HAP-1 (cell line): ENCODE measurements around the gene CARTPT.

Experiments
- DNase-seq, 2 experiments: peaks; one replicate each; pipeline ENCODE4 v3.0.0-alpha.2; 2016 to 2020; ENCODE audit warnings: low spot score in 2 of 2
- H3K27me3 ChIP-seq: fragments of 250-450 bp; sonication (Bioruptor Pico); 2 replicates; pipeline ENCODE4 v1.5.1; 2020; ENCODE audit warnings: low read depth, mild to moderate bottlenecking, moderate library complexity
- H3K36me3 ChIP-seq: fragments of 250-450 bp; sonication (Bioruptor Pico); replicated peaks from 2 replicates; pipeline ENCODE4 v1.5.1; 2020; ENCODE audit warnings: mild to moderate bottlenecking
- H3K4me1 ChIP-seq: fragments of 250-450 bp; sonication (Bioruptor Pico); 2 replicates; pipeline ENCODE4 v1.5.1; 2020; ENCODE audit warnings: mild to moderate bottlenecking
- H3K4me3 ChIP-seq: fragments of 250-450 bp; sonication (Bioruptor Pico); 2 replicates; pipeline ENCODE4 v1.5.1; 2020; ENCODE audit warnings: mild to moderate bottlenecking, moderate library complexity
- H3K9me3 ChIP-seq: fragments of 250-450 bp; sonication (Bioruptor Pico); 2 replicates; pipeline ENCODE4 v1.5.1; 2020; ENCODE audit warnings: mild to moderate bottlenecking, moderate library complexity
- in situ Hi-C: fragments of 300-500 bp; cut with MboI; formaldehyde crosslinking; loops from 3 replicates; pipeline ENCODE4 v1.14.3; 2020; ENCODE audit warnings: low sequenced_read_pairs, inconsistent platforms, mixed read lengths

Gene CARTPT

GRCh38 chr5:71703941-71704340 lies 15.1 kb upstream of the CARTPT start:
- in situ Hi-C loops: no loop called here
- Histone ChIP-seq H3K9me3 (no peaks in the 10 kb centered on the region), H3K27me3 (peaks cover 12% of the 10 kb centered on the region), H3K36me3 (no peaks in the 10 kb centered on the region), H3K4me3 (no peak overlapping the region), H3K4me1 (peaks cover 14% of the 10 kb centered on the region)
- no peak for DNase-seq

GRCh38 chr5:71705421-71705820 lies 13.7 kb upstream of the CARTPT start:
- in situ Hi-C loops: no loop called here

GRCh38 chr5:71706906-71707305 lies 12.2 kb upstream of the CARTPT start:
- no peaks in the 10 kb centered on the region for H3K36me3 ChIP-seq
- no peak overlapping the region for H3K4me3 ChIP-seq
- in situ Hi-C loops: no loop called here
- peaks cover 10% of the 10 kb centered on the region for H3K27me3 ChIP-seq
- H3K4me1 ChIP-seq: no peaks in the 10 kb centered on the region
- DNase-seq: no peak
- H3K9me3 ChIP-seq: no peaks in the 10 kb centered on the region

More at GRCh38 chr5:71705421-71705820, 13.7 kb upstream of the CARTPT start:
- Histone ChIP-seq H3K4me3 (no peak overlapping the region), H3K4me1 (peaks cover 2% of the 10 kb centered on the region), H3K36me3 (no peaks in the 10 kb centered on the region), H3K9me3 (no peaks in the 10 kb centered on the region), H3K27me3 (peaks cover 12% of the 10 kb centered on the region)
- no peak for DNase-seq

- Histone ChIP-seq H3K36me3 (no peaks in the 10 kb centered on the region), H3K4me3 (no peak overlapping the region), H3K27me3 (peaks cover 3% of the 10 kb centered on the region; the same call in 1 of the 2 replicates), H3K4me1 (no peaks in the 10 kb centered on the region), H3K9me3 (no peaks in the 10 kb centered on the region)
- in situ Hi-C loops: no loop called here
- no peak for DNase-seq
Measured at GRCh38 chr5:71711610-71712009, 7.5 kb upstream of the CARTPT start.

- Histone ChIP-seq H3K9me3 (no peaks in the 10 kb centered on the region), H3K4me3 (no peak overlapping the region), H3K27me3 (peaks cover 13% of the 10 kb centered on the region), H3K36me3 (no peaks in the 10 kb centered on the region), H3K4me1 (no peaks in the 10 kb centered on the region)
- in situ Hi-C loops: no loop called here
- DNase-seq: no peak
Measured at GRCh38 chr5:71714911-71715310, 4.2 kb upstream of the CARTPT start.

GRCh38 chr5:71727978-71728377 lies 8.9 kb downstream of the CARTPT start:
- DNase-seq: no peak
- H3K4me3 ChIP-seq: no peak overlapping the region
- peaks cover 19% of the 10 kb centered on the region for H3K27me3 ChIP-seq
- H3K9me3 ChIP-seq: no peaks in the 10 kb centered on the region
- in situ Hi-C loops: no loop called here
- no peaks in the 10 kb centered on the region for H3K4me1 ChIP-seq
- no peaks in the 10 kb centered on the region for H3K36me3 ChIP-seq

GRCh38 chr5:71731015-71731414 lies 11.9 kb downstream of the CARTPT start:
- Histone ChIP-seq H3K36me3 (no peaks in the 10 kb centered on the region), H3K27me3 (peaks cover 1% of the 10 kb centered on the region; the same call in 1 of the 2 replicates), H3K4me3 (no peak overlapping the region), H3K4me1 (no peaks in the 10 kb centered on the region), H3K9me3 (no peaks in the 10 kb centered on the region)
- in situ Hi-C loops: loop anchor here (10.0 kb wide), 1 partner anchor 76 kb away; no protein-coding TSS in a partner anchor
- DNase-seq: no peak

GRCh38 chr5:71732011-71732410 lies 12.9 kb downstream of the CARTPT start:
- H3K9me3 ChIP-seq: no peaks in the 10 kb centered on the region
- DNase-seq: no peak
- no peaks in the 10 kb centered on the region; the same call in 1 of the 2 replicates for H3K27me3 ChIP-seq
- no peaks in the 10 kb centered on the region for H3K36me3 ChIP-seq
- H3K4me3 ChIP-seq: no peak overlapping the region
- H3K4me1 ChIP-seq: no peaks in the 10 kb centered on the region
- in situ Hi-C loops: loop anchor here (10.0 kb wide), 1 partner anchor 77 kb away; no protein-coding TSS in a partner anchor

- no peak for DNase-seq
- H3K4me1 ChIP-seq: no peaks in the 10 kb centered on the region
- in situ Hi-C loops: loop anchor here (10.0 kb wide), 1 partner anchor 79 kb away; no protein-coding TSS in a partner anchor
- no peaks in the 10 kb centered on the region for H3K27me3 ChIP-seq
- H3K9me3 ChIP-seq: no peaks in the 10 kb centered on the region
- H3K36me3 ChIP-seq: no peaks in the 10 kb centered on the region
- no peak overlapping the region for H3K4me3 ChIP-seq
Measured at GRCh38 chr5:71734141-71734540, 15.1 kb downstream of the CARTPT start.

- Histone ChIP-seq H3K27me3 (peaks cover 3% of the 10 kb centered on the region; the same call in 1 of the 2 replicates), H3K36me3 (no peaks in the 10 kb centered on the region), H3K4me3 (no peak overlapping the region), H3K4me1 (no peaks in the 10 kb centered on the region), H3K9me3 (no peaks in the 10 kb centered on the region)
- in situ Hi-C loops: loop anchor here (10.0 kb wide), 1 partner anchor 83 kb away; no protein-coding TSS in a partner anchor
- no peak for DNase-seq
Measured at GRCh38 chr5:71737931-71738539, 19.0 kb downstream of the CARTPT start.

GRCh38 chr5:71738662-71739361 lies 19.7 kb downstream of the CARTPT start:
- H3K4me1 ChIP-seq: no peaks in the 10 kb centered on the region
- H3K27me3 ChIP-seq: peaks cover 3% of the 10 kb centered on the region; the same call in 1 of the 2 replicates
- H3K9me3 ChIP-seq: no peaks in the 10 kb centered on the region
- no peak for DNase-seq
- no peaks in the 10 kb centered on the region for H3K36me3 ChIP-seq
- in situ Hi-C loops: loop anchor here (10.0 kb wide), 1 partner anchor 84 kb away; no protein-coding TSS in a partner anchor
- H3K4me3 ChIP-seq: no peak overlapping the region

- DNase-seq: no peak
- Histone ChIP-seq H3K4me1 (no peaks in the 10 kb centered on the region), H3K36me3 (no peaks in the 10 kb centered on the region), H3K4me3 (no peak overlapping the region), H3K9me3 (no peaks in the 10 kb centered on the region), H3K27me3 (peaks cover 3% of the 10 kb centered on the region; the same call in 1 of the 2 replicates)
- in situ Hi-C loops: no loop called here
Measured at GRCh38 chr5:71740015-71740753, 21.1 kb downstream of the CARTPT start.

GRCh38 chr5:71743155-71743554 lies 24.1 kb downstream of the CARTPT start:
- Histone ChIP-seq H3K4me3 (no peak overlapping the region), H3K9me3 (no peaks in the 10 kb centered on the region), H3K36me3 (no peaks in the 10 kb centered on the region), H3K27me3 (peaks cover 3% of the 10 kb centered on the region; the same call in 1 of the 2 replicates), H3K4me1 (no peaks in the 10 kb centered on the region)
- in situ Hi-C loops: no loop called here
- DNase-seq: no peak
